BJ (cell line): ENCODE results near the gene CXCR1. TPM values are rescaled to one million over a fixed set of nuclear protein-coding genes. Genes with fewer than 3 reads are reported as not detected.
"Not testable (repeated sequence)": the region's sequence is repeated elsewhere in the genome, so short reads cannot be mapped to it uniquely, and the experiment has no call there.

ENCODE experiments used
- CTCF ChIA-PET: fragments of 350-600 bp; formaldehyde crosslinking; extraction: SDS; loops from one replicate; lab custom pipeline; 2021; ENCODE audit warnings: antibody characterized with exemption, inconsistent platforms; lab: Yijun Ruan, JAX
- POLR2A ChIA-PET: fragments of 300-600 bp; sonication (Branson Sonifier 250); formaldehyde crosslinking; extraction: SDS; loops from one replicate; lab custom pipeline; 2021; ENCODE audit warnings: antibody characterized with exemption; lab: Charles Lee
- DNase-seq: peaks from one replicate; pipeline ENCODE4 v3.0.0-alpha.2; 2011; ENCODE audit warnings: low read depth
- H3K27me3 ChIP-seq: 2 replicates; pipeline ENCODE4 v1.6.0; 2011; ENCODE audit warnings: low read length; ENCODE audit not compliant: control insufficient read depth, insufficient read depth
- H3K36me3 ChIP-seq: 2 replicates; pipeline ENCODE4 v1.5.1; 2011; ENCODE audit warnings: low read length; ENCODE audit not compliant: control insufficient read depth, insufficient read depth
- H3K4me3 ChIP-seq: 2 replicates; pipeline ENCODE4 v1.5.1; 2011; ENCODE audit warnings: low read depth, mild to moderate bottlenecking, control low read depth, low read length
- polyA plus RNA-seq: library from polyadenylated mRNA; depleted of rRNA; stranded (reverse); fragments of >200 nt; gene quantifications from 2 replicates; pipeline ENCODE4 v1.2.3, GENCODE V29; 2011
- TF ChIP-seq, protein P1 (sequence below): IDR thresholded peaks from 2 replicates; pipeline ENCODE4 v1.5.1; 2011; ENCODE audit warnings: low read depth, mild to moderate bottlenecking, control low read depth, inconsistent platforms, low read length, moderate library complexity; ENCODE audit not compliant: insufficient read depth

CXCR1 gene
- polyA plus RNA-seq, 1 experiment = not detected

DNA sequence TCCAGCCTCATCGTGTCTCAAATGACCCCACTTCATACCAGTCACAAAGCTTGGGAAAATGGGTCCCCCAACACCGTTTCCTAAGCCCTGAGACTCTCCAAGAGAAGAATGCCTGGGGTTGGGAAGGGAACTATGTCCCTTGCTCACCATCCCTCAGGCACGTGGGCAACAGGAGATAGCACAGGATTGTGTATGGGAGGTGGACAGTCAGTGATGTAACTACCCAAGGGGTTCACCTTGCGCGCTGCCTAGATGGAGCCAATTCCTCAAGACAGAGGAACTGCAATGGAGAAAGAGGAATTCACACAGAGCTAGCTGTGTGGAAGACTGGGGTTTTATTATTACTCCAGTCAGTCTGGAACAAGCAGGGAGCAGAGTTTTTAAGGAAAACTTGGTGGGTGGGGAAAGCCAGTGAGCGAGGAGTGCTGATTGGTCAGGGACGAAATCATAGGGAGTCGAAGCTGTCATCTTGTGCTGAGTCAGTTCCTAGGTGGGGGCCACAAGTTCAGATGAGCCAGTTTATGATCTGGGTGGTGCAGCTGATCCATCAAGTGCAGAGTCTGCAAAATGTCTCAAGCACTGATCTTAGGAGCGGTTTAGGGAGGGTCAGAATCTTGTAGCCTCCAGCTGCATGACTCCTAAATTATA lies 13.8 kb upstream of the CXCR1 start:
- TF ChIP-seq, protein P1, sequence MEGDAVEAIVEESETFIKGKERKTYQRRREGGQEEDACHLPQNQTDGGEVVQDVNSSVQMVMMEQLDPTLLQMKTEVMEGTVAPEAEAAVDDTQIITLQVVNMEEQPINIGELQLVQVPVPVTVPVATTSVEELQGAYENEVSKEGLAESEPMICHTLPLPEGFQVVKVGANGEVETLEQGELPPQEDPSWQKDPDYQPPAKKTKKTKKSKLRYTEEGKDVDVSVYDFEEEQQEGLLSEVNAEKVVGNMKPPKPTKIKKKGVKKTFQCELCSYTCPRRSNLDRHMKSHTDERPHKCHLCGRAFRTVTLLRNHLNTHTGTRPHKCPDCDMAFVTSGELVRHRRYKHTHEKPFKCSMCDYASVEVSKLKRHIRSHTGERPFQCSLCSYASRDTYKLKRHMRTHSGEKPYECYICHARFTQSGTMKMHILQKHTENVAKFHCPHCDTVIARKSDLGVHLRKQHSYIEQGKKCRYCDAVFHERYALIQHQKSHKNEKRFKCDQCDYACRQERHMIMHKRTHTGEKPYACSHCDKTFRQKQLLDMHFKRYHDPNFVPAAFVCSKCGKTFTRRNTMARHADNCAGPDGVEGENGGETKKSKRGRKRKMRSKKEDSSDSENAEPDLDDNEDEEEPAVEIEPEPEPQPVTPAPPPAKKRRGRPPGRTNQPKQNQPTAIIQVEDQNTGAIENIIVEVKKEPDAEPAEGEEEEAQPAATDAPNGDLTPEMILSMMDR = no peak
- H3K36me3 ChIP-seq = no peaks in the 10 kb centered on the region
- ChIA-PET POLR2A (no interaction called here), CTCF (interaction anchor here (1.0 to 1.5 kb wide), 2 partner anchors 14 to 29 kb away, joined by 3 read pairs; no protein-coding TSS in a partner anchor)
- no peak overlapping the region for H3K4me3 ChIP-seq
- no peak for DNase-seq
- peaks cover 6% of the 10 kb centered on the region for H3K27me3 ChIP-seq

DNA sequence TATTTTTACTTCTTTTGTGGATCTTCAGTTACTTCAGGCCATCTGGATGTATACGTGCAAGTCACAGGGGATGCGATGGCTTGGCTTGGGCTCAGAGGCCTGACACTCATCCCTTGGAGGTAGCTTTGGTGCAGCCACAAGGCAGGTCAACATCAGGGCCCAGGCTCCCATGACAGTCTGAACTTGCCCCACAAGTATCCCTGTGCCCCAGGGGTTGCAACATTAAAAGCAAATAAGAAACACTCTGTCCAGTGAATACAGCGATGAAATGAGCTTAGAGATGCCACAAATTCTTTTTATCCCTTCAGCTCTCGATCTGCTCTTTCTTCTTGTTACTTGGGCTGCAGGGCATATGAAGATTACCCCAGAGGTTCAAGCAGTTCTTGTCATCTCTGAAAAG lies 13.0 kb upstream of the CXCR1 start:
- ChIA-PET POLR2A (no interaction called here), CTCF (interaction anchor here (1.0 kb wide), 1 partner anchor 15 kb away, joined by 3 read pairs; no protein-coding TSS in a partner anchor)
- DNase-seq = no peak
- no peaks in the 10 kb centered on the region for H3K36me3 ChIP-seq
- TF ChIP-seq, protein P1 = no peak
- no peak overlapping the region for H3K4me3 ChIP-seq
- peaks cover 6% of the 10 kb centered on the region for H3K27me3 ChIP-seq

DNA sequence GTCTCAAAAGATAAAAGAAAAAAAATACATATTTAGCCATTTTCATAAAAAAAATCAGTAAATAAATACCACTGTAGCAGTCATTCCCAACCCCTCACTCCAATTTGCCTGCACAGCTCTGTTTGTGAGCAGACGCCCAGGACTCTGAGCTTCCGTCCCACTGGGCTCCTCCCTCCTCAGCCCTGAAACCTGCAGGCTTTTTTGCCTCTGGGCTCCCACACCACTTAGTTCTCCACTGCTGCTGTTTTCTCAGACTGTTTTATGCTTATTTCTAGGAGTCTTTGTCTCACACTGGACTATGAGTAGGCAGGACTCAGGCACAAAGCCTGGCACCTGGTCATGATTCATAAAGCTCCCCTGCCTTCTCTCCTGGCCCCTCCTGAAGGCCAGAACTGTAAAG lies 6.1 kb upstream of the CXCR1 start:
- no peaks in the 10 kb centered on the region; the same call in 1 of the 2 replicates for H3K27me3 ChIP-seq
- ChIA-PET CTCF (no interaction called here), POLR2A (interaction anchor here (0.7 kb wide), 1 partner anchor 97 kb away, joined by 4 read pairs; the partner anchor contains the start of genes AAMP and PNKD)
- DNase-seq = no peak
- H3K4me3 ChIP-seq = no peak overlapping the region
- no peaks in the 10 kb centered on the region for H3K36me3 ChIP-seq
- TF ChIP-seq, protein P1 = no peak

DNA sequence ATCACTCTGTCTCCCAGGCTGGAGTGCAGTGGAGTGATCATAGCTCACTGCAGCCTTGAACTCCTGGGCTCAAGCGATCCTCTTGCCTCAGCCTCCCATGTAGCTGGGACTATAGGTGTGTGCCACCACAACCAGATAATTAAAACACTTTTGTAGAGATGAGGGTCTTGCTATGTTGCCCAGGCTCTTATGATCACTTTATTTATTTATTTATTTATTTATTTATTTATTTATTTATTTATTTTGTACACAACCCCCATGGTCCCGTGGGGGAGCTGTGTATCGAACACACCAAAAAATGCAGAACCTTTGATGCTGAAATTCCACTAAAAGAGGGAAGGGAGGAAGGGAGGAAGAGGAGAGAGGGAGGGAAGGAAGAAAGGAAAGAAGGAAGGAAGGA lies 5.0 kb upstream of the CXCR1 start:
- H3K27me3 ChIP-seq, DNase-seq, H3K4me3 ChIP-seq, H3K36me3 ChIP-seq, POLR2A ChIA-PET: not testable (repeated sequence)
- CTCF ChIA-PET = interaction anchor here (1.5 kb wide), 1 partner anchor 10 kb away, joined by 3 read pairs; no protein-coding TSS in a partner anchor

DNA sequence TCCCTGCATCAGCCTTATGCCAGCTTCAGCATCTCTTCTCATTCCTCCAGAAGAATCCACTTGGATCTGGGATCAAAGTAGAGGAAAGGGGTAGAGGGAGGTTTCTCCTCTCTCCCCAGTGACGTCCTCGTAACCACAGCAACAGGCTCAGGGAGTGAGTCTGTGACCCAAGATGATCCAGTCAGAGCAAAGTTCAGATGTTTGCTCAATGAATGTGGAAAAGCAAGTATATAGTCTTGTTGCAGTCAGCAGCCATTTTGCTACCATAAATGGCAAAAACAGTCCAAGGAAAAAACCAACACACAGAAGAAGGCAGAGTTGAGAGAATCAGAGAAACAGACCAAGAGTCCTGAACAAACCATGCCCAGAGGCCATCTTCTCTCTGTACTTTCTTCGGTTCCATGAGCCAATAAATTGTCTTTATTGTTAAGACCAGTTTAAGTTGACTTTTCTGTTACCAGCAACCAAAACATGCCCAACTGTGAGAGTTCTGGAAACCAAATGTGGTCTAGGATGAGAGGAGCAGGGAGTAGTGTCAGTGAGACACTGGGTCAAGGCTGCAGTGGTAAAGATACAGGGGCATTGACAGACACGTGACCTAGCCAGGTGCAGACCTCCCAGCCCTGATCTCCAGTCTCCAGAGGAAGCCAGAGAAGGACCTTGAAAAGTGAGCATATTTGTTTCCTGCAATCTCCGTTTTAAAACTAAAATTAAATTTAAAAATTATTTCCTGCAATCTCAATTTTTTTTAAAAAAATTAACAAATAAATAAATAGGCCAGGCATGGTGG lies 3.2 kb upstream of the CXCR1 start:
- no peak overlapping the region for H3K4me3 ChIP-seq
- no peak for DNase-seq
- no peaks in the 10 kb centered on the region for H3K36me3 ChIP-seq
- TF ChIP-seq, protein P1 = no peak
- ChIA-PET POLR2A (no interaction called here), CTCF (interaction anchor here (0.6 to 2.9 kb wide), 5 partner anchors 12 to 296 kb away, joined by 4 to 7 read pairs (median 5); no protein-coding TSS in a partner anchor)
- H3K27me3 ChIP-seq = peaks cover 6% of the 10 kb centered on the region
